Right atrium auricular region (tissue), 2 donors: Measurements from ENCODE around the gene PDYN. TPM values are rescaled to one million over a fixed set of nuclear protein-coding genes. Genes with fewer than 3 reads are reported as not detected.

Source experiments
- DNase-seq: peaks from one replicate; pipeline ENCODE4 v3.0.0-alpha.2; 2019; ENCODE audit warnings: low spot score
- H3K27ac ChIP-seq, 2 donors: fragments of 200-600 bp; sonication (generic); 1 replicate in 1 of 2; 2 replicates in 1 of 2; pipeline ENCODE4 v1.5.1; 2016 to 2019
- H3K27me3 ChIP-seq, 2 donors: fragments of 200-600 bp; sonication (generic); one replicate each; pipeline versions ENCODE4 v1.5.1 to v1.6.0; 2017 to 2019
- H3K36me3 ChIP-seq: fragments of 200-600 bp; sonication (generic); one replicate; pipeline ENCODE4 v1.5.1; 2016
- H3K4me1 ChIP-seq, 2 donors: fragments of 200-600 bp; sonication (generic); one replicate each; pipeline versions ENCODE4 v1.5.1 to v1.6.0; 2017 to 2019
- H3K4me3 ChIP-seq, 2 donors: fragments of 200-600 bp; sonication (generic); 1 replicate in 1 of 2; 2 replicates in 1 of 2; pipeline ENCODE4 v1.5.1; 2017 to 2019; ENCODE audit warnings: mild to moderate bottlenecking in 1 of 2, moderate library complexity in 1 of 2
- H3K9me3 ChIP-seq, 2 donors: fragments of 200-600 bp; sonication (generic); one replicate each; pipeline ENCODE4 v1.5.1; 2019
- total RNA-seq, 2 donors: library from RNA; depleted of rRNA; stranded (reverse); fragments of >200 nt; gene quantifications; one replicate each; pipeline ENCODE4 v1.1.0, GENCODE V29; 2016
- TF ChIP-seq, protein P1 (sequence below), 2 donors: fragments of 200-600 bp; sonication (generic); IDR thresholded peaks; one replicate each; pipeline ENCODE4 v1.5.1; 2019; ENCODE audit warnings: antibody characterized with exemption in 2 of 2

Gene PDYN
- total RNA-seq, 2 donors from 2014 or later, result not detected

DNA sequence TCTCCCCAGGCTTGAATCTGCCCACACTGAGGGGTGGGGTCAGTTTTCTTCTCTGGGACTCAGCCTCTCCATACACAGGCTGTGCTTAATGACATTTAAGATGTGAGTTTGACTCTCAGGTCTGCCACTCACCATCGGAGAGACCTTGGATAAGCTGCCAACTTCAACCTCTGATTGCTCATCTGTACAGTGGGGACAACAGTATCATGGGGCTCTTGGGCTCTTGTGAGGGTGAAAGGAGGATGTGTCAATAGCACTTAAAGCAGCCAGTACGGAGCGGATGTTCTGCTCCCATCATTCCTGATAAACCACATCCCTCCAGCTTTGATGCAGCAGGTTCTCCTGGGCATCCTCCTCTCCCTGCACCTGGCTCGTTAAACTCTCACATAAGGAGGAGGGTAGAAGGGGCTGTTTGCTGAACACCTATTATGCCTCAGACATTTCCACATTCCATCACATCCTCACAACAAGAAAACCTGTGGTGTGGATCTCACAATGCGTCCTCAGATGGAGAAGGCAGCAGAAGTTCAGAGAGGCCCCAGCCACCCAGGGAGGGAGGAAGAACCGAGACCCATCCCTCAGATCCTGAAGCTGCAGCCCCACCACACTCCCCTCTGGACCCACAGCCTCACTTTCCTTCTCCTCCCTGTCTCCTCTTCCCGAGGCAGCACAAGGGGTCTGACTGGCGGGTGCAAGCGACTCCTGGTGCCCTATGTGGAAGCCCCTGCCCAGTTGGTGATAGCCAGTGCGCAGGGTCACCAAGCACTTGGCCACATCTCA lies 1.9 kb upstream of the PDYN start:
- DNase-seq, result no peak
- H3K27ac ChIP-seq, result no peak overlapping the region
- TF ChIP-seq, protein P1, sequence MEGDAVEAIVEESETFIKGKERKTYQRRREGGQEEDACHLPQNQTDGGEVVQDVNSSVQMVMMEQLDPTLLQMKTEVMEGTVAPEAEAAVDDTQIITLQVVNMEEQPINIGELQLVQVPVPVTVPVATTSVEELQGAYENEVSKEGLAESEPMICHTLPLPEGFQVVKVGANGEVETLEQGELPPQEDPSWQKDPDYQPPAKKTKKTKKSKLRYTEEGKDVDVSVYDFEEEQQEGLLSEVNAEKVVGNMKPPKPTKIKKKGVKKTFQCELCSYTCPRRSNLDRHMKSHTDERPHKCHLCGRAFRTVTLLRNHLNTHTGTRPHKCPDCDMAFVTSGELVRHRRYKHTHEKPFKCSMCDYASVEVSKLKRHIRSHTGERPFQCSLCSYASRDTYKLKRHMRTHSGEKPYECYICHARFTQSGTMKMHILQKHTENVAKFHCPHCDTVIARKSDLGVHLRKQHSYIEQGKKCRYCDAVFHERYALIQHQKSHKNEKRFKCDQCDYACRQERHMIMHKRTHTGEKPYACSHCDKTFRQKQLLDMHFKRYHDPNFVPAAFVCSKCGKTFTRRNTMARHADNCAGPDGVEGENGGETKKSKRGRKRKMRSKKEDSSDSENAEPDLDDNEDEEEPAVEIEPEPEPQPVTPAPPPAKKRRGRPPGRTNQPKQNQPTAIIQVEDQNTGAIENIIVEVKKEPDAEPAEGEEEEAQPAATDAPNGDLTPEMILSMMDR (IDR thresholded peaks at IDR 0.05), result no peak
- no peaks in the 10 kb centered on the region for H3K9me3 ChIP-seq
- H3K4me1 ChIP-seq, result no peaks in the 10 kb centered on the region
- no peak overlapping the region for H3K4me3 ChIP-seq
- H3K27me3 ChIP-seq, result no peaks in the 10 kb centered on the region
- no peaks in the 10 kb centered on the region for H3K36me3 ChIP-seq

DNA sequence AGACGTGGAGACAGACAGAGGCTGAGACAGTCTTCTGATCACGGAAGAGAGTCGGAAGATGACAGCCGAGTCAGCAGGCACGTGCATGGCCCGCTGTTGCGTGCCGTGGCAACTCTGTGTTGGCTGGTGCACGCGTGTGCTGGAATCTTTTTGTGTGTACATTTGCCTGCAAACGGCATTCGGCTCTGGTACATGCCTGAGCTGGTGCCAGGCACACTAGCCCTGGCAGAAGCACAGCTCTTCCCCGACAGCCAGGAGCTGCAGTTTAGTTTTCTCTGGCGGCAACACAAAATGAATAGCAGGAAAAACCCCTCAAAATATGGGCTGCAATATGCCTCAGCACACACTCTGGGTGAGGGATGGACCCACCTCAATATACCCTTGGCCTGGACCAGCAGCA lies 769 bp upstream of the PDYN start:
- Histone ChIP-seq H3K27me3 (no peaks in the 10 kb centered on the region), H3K27ac (no peak overlapping the region), H3K9me3 (no peaks in the 10 kb centered on the region), H3K36me3 (no peaks in the 10 kb centered on the region), H3K4me1 (no peaks in the 10 kb centered on the region), H3K4me3 (no peak overlapping the region)
- DNase-seq, result no peak
- TF ChIP-seq, protein P1 (IDR thresholded peaks at IDR 0.05), result no peak

DNA sequence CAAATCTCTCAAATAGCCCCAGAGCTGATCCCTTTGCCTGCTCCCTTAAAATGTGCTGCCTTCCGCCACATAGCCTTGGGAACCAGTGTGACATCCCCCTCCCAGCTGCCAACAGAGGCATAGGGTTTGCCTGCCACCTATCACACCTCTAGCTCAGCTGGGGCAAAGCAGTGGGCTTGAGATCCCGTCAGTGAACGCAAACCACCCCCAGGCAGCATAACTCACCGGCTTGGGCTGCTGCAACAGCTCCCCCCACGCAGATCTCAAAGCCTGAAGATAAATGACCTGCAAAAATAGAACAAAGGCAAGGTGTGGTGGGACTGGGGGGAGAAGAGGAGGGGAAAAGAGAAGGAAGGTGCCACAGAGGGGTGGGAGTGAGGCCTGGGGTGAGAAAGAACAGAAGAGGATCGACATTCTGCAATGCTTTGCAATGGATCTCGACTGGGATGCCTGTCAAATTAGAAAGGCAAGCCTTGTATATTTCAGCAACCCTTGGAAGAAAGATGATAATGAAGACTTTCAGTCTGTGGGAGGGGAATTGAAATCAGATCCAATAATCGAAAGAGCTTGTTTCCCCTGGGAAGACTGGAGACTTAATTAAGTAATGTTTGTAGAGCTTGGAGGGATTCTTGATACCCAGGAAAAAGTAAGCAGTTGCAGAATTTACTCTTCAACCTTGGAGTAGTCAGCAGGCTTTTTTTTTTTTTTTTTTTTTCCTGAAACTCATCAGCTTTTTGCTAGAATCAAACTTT lies 1.3 kb downstream of the PDYN start:
- Histone ChIP-seq H3K27ac (no peak overlapping the region), H3K27me3 (no peaks in the 10 kb centered on the region), H3K4me3 (no peak overlapping the region), H3K9me3 (no peaks in the 10 kb centered on the region), H3K4me1 (no peaks in the 10 kb centered on the region), H3K36me3 (no peaks in the 10 kb centered on the region)
- no peak for DNase-seq
- TF ChIP-seq, protein P1 (IDR thresholded peaks at IDR 0.05), result no peak

DNA sequence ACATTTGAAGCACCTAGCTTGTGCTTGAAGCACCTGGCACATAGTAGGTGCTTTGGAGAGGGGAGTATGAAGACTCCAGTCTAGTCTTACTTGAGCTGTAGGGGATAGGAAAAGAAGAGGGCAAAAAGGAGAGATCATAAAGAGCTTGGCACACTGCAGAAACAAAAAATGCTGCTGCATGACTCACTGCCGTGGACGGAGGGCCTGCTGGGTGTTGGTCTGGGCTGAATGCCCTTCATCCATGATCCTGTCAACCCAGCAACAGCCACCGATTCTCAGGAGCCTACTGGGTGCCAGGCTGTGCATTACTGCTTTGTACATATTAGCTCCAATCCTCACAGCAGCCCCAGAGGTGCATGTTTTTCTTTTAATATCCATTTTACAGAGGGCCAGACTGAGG lies 6.0 kb downstream of the PDYN start:
- TF ChIP-seq, protein P1 (IDR thresholded peaks at IDR 0.05), result no peak
- DNase-seq, result no peak
- Histone ChIP-seq H3K4me1 (no peaks in the 10 kb centered on the region), H3K9me3 (no peaks in the 10 kb centered on the region), H3K4me3 (no peak overlapping the region), H3K36me3 (no peaks in the 10 kb centered on the region), H3K27ac (no peak overlapping the region), H3K27me3 (no peaks in the 10 kb centered on the region)

DNA sequence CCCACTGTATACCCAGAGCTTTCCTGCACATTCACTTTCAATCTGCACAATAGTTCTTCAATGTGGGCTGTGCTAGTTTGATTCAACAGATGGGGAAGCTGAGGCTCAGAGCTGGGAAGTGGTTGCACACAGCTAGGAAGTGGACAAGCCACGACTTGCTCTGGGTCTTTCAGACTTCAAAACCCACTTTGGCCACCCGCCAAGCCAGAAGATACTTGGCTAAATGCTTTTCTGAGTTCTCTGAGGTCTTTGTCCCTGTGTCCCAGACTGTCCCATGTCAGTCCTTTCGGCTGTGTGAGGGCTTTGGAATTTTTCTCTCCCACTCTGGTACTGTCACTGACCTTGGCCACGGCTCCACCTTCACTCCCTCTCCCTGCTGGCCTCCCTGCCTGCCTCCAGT lies 10.6 kb downstream of the PDYN start:
- no peak for DNase-seq
- H3K27ac ChIP-seq, result no peak overlapping the region
- no peak overlapping the region for H3K4me3 ChIP-seq
- no peaks in the 10 kb centered on the region for H3K4me1 ChIP-seq
- H3K27me3 ChIP-seq, result no peaks in the 10 kb centered on the region
- TF ChIP-seq, protein P1 (IDR thresholded peaks at IDR 0.05), result no peak
- H3K36me3 ChIP-seq, result no peaks in the 10 kb centered on the region
- no peaks in the 10 kb centered on the region for H3K9me3 ChIP-seq
